Measurements from ENCODE around the gene MAD1L1.

The MAD1L1 gene

DNA sequence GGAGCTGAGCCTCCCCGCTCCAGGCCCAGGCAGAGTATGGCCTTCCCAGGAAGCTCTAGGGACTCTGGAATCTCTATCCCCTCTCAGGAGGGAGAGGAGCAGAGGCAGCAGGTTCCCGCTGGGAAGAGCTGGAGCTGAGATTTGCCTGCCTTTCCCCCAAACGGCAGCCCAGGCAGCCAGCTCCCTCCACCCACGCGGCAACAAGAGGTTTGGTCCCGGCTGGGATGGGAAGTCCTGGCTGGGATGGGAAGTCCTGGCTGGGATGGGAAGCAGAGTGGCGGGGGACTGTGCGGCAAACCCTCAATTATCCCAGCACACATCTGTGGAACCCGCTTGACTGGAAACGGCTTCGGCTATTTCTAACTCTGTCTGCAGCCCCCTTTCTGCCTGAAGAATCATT, 339.7 kb downstream of the MAD1L1 start:
- no peak overlapping the region for H3K4me2 ChIP-seq (ENCODE audit: low read length)
- H4K20me1 ChIP-seq (ENCODE audit: control insufficient read depth, insufficient read depth, low read depth, low read length), result no peaks in the 10 kb centered on the region
- peaks cover 29% of the 10 kb centered on the region for H3K36me3 ChIP-seq (ENCODE audit: control insufficient read depth, low read length)
- no peaks in the 10 kb centered on the region for H3K4me1 ChIP-seq (ENCODE audit: control insufficient read depth, low read length)
- H3K27me3 ChIP-seq (ENCODE audit: control insufficient read depth, low read length), result no peaks in the 10 kb centered on the region
- TF ChIP-seq, protein P1, sequence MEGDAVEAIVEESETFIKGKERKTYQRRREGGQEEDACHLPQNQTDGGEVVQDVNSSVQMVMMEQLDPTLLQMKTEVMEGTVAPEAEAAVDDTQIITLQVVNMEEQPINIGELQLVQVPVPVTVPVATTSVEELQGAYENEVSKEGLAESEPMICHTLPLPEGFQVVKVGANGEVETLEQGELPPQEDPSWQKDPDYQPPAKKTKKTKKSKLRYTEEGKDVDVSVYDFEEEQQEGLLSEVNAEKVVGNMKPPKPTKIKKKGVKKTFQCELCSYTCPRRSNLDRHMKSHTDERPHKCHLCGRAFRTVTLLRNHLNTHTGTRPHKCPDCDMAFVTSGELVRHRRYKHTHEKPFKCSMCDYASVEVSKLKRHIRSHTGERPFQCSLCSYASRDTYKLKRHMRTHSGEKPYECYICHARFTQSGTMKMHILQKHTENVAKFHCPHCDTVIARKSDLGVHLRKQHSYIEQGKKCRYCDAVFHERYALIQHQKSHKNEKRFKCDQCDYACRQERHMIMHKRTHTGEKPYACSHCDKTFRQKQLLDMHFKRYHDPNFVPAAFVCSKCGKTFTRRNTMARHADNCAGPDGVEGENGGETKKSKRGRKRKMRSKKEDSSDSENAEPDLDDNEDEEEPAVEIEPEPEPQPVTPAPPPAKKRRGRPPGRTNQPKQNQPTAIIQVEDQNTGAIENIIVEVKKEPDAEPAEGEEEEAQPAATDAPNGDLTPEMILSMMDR (IDR thresholded peaks at IDR 0.05; ENCODE audit: low read depth, low read length, poor library complexity, severe bottlenecking), result no peak
- TF ChIP-seq EZH2phosphoT487 (IDR thresholded peaks at IDR 0.05; ENCODE audit: borderline replicate concordance, low read length), result no peak
- H3K9me3 ChIP-seq (ENCODE audit: control insufficient read depth, insufficient read depth, low read length), result peaks cover 18% of the 10 kb centered on the region; the same call in 1 of the 2 replicates
- H3K79me2 ChIP-seq (ENCODE audit: control insufficient read depth, low read length), result no peaks in the 10 kb centered on the region
- peaks cover 7% of the 10 kb centered on the region for H3F3A ChIP-seq (ENCODE audit: control insufficient read depth, insufficient read depth)
- no peaks in the 10 kb centered on the region for H3K9me2 ChIP-seq (replicated peaks; ENCODE audit: control insufficient read depth, low read length)
- H3K4me3 ChIP-seq (ENCODE audit: low read length), result no peak overlapping the region
- no peak overlapping the region for H3K27ac ChIP-seq (ENCODE audit: low read depth, low read length)

DNA sequence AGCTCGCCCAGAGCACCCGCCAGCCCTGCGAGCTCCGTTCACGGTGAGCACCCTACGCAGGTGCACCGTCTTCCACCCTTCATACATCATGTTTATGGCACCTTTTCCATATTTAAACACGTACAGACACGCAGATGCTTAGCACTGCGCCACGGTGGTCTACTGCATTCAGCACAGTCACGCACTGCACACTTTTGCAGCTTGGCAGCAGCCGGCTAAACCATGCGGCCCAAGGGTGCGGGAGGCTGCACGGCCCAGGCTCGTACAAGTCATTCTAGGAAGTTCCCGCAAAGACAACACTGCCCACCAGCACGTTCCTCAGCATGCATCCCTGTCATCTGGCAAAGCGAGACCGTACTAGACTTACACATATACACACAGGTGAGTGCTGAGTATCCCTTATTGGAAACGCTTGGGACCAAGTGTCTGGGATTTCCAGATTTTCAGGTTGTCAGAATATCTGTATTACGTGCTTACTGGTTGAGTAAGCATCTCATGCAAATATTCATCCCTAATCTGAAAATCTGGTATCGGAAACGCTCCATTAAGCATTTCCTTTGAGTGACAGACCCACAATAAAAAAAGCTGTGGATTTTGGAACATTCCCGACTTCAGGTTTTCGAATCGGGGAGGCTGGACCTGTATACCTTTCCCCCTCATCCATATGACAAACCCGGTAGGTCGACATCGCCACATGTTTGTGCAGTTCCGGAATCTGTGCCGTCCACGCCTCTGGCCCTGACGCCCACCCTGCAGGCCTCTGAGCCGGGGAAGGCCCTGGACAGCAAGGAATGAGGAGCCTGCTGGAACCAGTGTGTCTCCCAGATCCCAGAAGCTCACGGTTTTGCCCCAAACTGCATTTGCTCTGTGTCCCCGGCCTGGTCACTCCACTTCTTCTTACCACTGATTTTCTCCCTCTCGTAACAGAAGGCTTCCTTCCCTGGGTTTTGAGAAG, 340.5 kb downstream of the MAD1L1 start:
- H3K4me1 ChIP-seq (ENCODE audit: control insufficient read depth, low read length), result no peaks in the 10 kb centered on the region
- TF ChIP-seq, protein P1 (IDR thresholded peaks at IDR 0.05; ENCODE audit: low read depth, low read length, poor library complexity, severe bottlenecking), result no peak
- TF ChIP-seq EZH2phosphoT487 (IDR thresholded peaks at IDR 0.05; ENCODE audit: borderline replicate concordance, low read length), result no peak
- no peak overlapping the region for H3K4me3 ChIP-seq (ENCODE audit: low read length)
- no peaks in the 10 kb centered on the region for H3K9me2 ChIP-seq (replicated peaks; ENCODE audit: control insufficient read depth, low read length)
- H3K9me3 ChIP-seq (ENCODE audit: control insufficient read depth, insufficient read depth, low read length), result peaks cover 25% of the 10 kb centered on the region; the same call in 1 of the 2 replicates
- peaks cover 13% of the 10 kb centered on the region for H3F3A ChIP-seq (ENCODE audit: control insufficient read depth, insufficient read depth)
- no peak overlapping the region for H3K27ac ChIP-seq (ENCODE audit: low read depth, low read length)
- no peak overlapping the region for H3K4me2 ChIP-seq (ENCODE audit: low read length)
- H3K79me2 ChIP-seq (ENCODE audit: control insufficient read depth, low read length), result no peaks in the 10 kb centered on the region
- peaks cover 36% of the 10 kb centered on the region for H3K36me3 ChIP-seq (ENCODE audit: control insufficient read depth, low read length)
- H3K27me3 ChIP-seq (ENCODE audit: control insufficient read depth, low read length), result no peaks in the 10 kb centered on the region
- H4K20me1 ChIP-seq (ENCODE audit: control insufficient read depth, insufficient read depth, low read depth, low read length), result no peaks in the 10 kb centered on the region

GRCh38 chr7:1890289-1891235, 342.2 kb downstream of the MAD1L1 start:
- Histone ChIP-seq H3K27ac (ENCODE audit: low read depth, low read length) (no peak overlapping the region), H3K79me2 (ENCODE audit: control insufficient read depth, low read length) (no peaks in the 10 kb centered on the region), H3K4me2 (ENCODE audit: low read length) (no peak overlapping the region), H3K27me3 (ENCODE audit: control insufficient read depth, low read length) (no peaks in the 10 kb centered on the region), H4K20me1 (ENCODE audit: control insufficient read depth, insufficient read depth, low read depth, low read length) (no peaks in the 10 kb centered on the region), H3K36me3 (ENCODE audit: control insufficient read depth, low read length) (peaks cover 43% of the 10 kb centered on the region), H3K4me1 (ENCODE audit: control insufficient read depth, low read length) (no peaks in the 10 kb centered on the region), H3F3A (ENCODE audit: control insufficient read depth, insufficient read depth) (peaks cover 13% of the 10 kb centered on the region), H3K4me3 (ENCODE audit: low read length) (no peak overlapping the region), H3K9me2 (replicated peaks; ENCODE audit: control insufficient read depth, low read length) (no peaks in the 10 kb centered on the region), H3K9me3 (ENCODE audit: control insufficient read depth, insufficient read depth, low read length) (peaks cover 28% of the 10 kb centered on the region; the same call in 1 of the 2 replicates)
- TF ChIP-seq EZH2phosphoT487 (IDR thresholded peaks at IDR 0.05; ENCODE audit: borderline replicate concordance, low read length), result no peak
- TF ChIP-seq, protein P1 (IDR thresholded peaks at IDR 0.05; ENCODE audit: low read depth, low read length, poor library complexity, severe bottlenecking), result no peak
